ENCODE data around the gene C15orf40.
A peak's percentile ranks its signal among the peaks of the same experiment; 100 is the strongest.

C15orf40 gene

GRCh38 chr15:82986442-82986780 is 25.0 kb downstream of the C15orf40 start:
- Histone ChIP-seq H3K4me1 (ENCODE audit: control insufficient read depth, insufficient read depth, low read length) (no peaks in the 10 kb centered on the region), H3K27me3 (ENCODE audit: control insufficient read depth, insufficient read depth, low read length) (peaks cover 8% of the 10 kb centered on the region), H3K9me3 (ENCODE audit: control insufficient read depth, insufficient read depth, low read length) (no peaks in the 10 kb centered on the region), H3K9ac (ENCODE audit: low read depth, low read length) (peak overlapping the region; percentile 82), H3K4me3 (ENCODE audit: low read depth, low read length) (peak overlapping the region; percentile 91), H3K36me3 (ENCODE audit: control insufficient read depth, insufficient read depth, low read length) (no peaks in the 10 kb centered on the region)

- Histone ChIP-seq H3K27me3 (ENCODE audit: control insufficient read depth, insufficient read depth, low read length) (peaks cover 8% of the 10 kb centered on the region), H3K4me3 (ENCODE audit: low read depth, low read length) (peak within 1 kb of the TSS; percentile 91), H3K9ac (ENCODE audit: low read depth, low read length) (peak within 1 kb of the TSS; percentile 82), H3K4me1 (ENCODE audit: control insufficient read depth, insufficient read depth, low read length) (no peaks in the 10 kb centered on the region), H3K36me3 (ENCODE audit: control insufficient read depth, insufficient read depth, low read length) (no peaks in the 10 kb centered on the region), H3K9me3 (ENCODE audit: control insufficient read depth, insufficient read depth, low read length) (no peaks in the 10 kb centered on the region)
These were observed 25.6 kb downstream of the C15orf40 start, which contains the start of gene RAMAC for GRCh38 chr15:82985688-82986441. RAMAC (plus strand) TSS chr15:82986210; CDS start chr15:82989019, 2,809 bp downstream.

GRCh38 chr15:82980981-82981380 is 30.5 kb downstream of the C15orf40 start:
- no peaks in the 10 kb centered on the region for H3K4me1 ChIP-seq (ENCODE audit: control insufficient read depth, insufficient read depth, low read length)
- no peak overlapping the region for H3K4me3 ChIP-seq (ENCODE audit: low read depth, low read length)
- no peak overlapping the region for H3K9ac ChIP-seq (ENCODE audit: low read depth, low read length)
- no peaks in the 10 kb centered on the region for H3K36me3 ChIP-seq (ENCODE audit: control insufficient read depth, insufficient read depth, low read length)
- H3K27me3 ChIP-seq (ENCODE audit: control insufficient read depth, insufficient read depth, low read length): peaks cover 8% of the 10 kb centered on the region
- H3K9me3 ChIP-seq (ENCODE audit: control insufficient read depth, insufficient read depth, low read length): no peaks in the 10 kb centered on the region

- H3K9me3 ChIP-seq (ENCODE audit: control insufficient read depth, insufficient read depth, low read length): no peaks in the 10 kb centered on the region
- no peaks in the 10 kb centered on the region for H3K27me3 ChIP-seq (ENCODE audit: control insufficient read depth, insufficient read depth, low read length)
- H3K4me3 ChIP-seq (ENCODE audit: low read depth, low read length): no peak overlapping the region
- no peak overlapping the region for H3K9ac ChIP-seq (ENCODE audit: low read depth, low read length)
- H3K4me1 ChIP-seq (ENCODE audit: control insufficient read depth, insufficient read depth, low read length): no peaks in the 10 kb centered on the region
- H3K36me3 ChIP-seq (ENCODE audit: control insufficient read depth, insufficient read depth, low read length): no peaks in the 10 kb centered on the region
These were observed 31.7 kb downstream of the C15orf40 start for GRCh38 chr15:82979726-82980125.

DNA sequence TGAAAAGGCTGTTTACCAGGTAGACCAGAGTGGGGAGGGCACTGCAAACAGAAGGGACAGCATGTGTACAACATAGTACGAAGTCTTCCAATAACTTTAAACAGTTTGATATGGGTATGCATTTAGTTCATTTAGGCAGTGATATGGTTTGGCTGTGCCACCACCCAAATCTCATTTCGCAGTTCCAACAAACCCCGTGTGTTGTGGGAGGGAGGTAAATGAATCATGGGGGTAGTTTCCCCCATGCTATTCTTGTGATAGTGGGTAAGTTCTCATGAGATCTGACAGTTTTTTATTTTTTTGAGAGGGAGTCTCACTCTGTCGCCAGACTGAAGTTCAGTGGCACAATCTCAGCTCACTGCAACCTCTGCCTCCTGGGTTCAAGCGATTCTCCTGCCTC is 33.0 kb downstream of the C15orf40 start:
- Histone ChIP-seq H3K9me3 (ENCODE audit: control insufficient read depth, insufficient read depth, low read length) (no peaks in the 10 kb centered on the region), H3K27me3 (ENCODE audit: control insufficient read depth, insufficient read depth, low read length) (no peaks in the 10 kb centered on the region), H3K4me1 (ENCODE audit: control insufficient read depth, insufficient read depth, low read length) (no peaks in the 10 kb centered on the region), H3K9ac (ENCODE audit: low read depth, low read length) (no peak overlapping the region), H3K36me3 (ENCODE audit: control insufficient read depth, insufficient read depth, low read length) (no peaks in the 10 kb centered on the region), H3K4me3 (ENCODE audit: low read depth, low read length) (no peak overlapping the region)

- Histone ChIP-seq H3K36me3 (ENCODE audit: control insufficient read depth, insufficient read depth, low read length) (no peaks in the 10 kb centered on the region), H3K9me3 (ENCODE audit: control insufficient read depth, insufficient read depth, low read length) (no peaks in the 10 kb centered on the region), H3K4me1 (ENCODE audit: control insufficient read depth, insufficient read depth, low read length) (no peaks in the 10 kb centered on the region), H3K4me3 (ENCODE audit: low read depth, low read length) (no peak overlapping the region), H3K9ac (ENCODE audit: low read depth, low read length) (no peak overlapping the region), H3K27me3 (ENCODE audit: control insufficient read depth, insufficient read depth, low read length) (no peaks in the 10 kb centered on the region)
These were observed 34.4 kb downstream of the C15orf40 start for GRCh38 chr15:82977076-82977475.

- Histone ChIP-seq H3K9me3 (ENCODE audit: control insufficient read depth, insufficient read depth, low read length) (no peaks in the 10 kb centered on the region), H3K9ac (ENCODE audit: low read depth, low read length) (no peak overlapping the region), H3K27me3 (ENCODE audit: control insufficient read depth, insufficient read depth, low read length) (no peaks in the 10 kb centered on the region), H3K36me3 (ENCODE audit: control insufficient read depth, insufficient read depth, low read length) (no peaks in the 10 kb centered on the region), H3K4me1 (ENCODE audit: control insufficient read depth, insufficient read depth, low read length) (no peaks in the 10 kb centered on the region), H3K4me3 (ENCODE audit: low read depth, low read length) (no peak overlapping the region)
These were observed 38.4 kb downstream of the C15orf40 start for GRCh38 chr15:82972990-82973389.

- Histone ChIP-seq H3K9me3 (ENCODE audit: control insufficient read depth, insufficient read depth, low read length) (no peaks in the 10 kb centered on the region), H3K36me3 (ENCODE audit: control insufficient read depth, insufficient read depth, low read length) (no peaks in the 10 kb centered on the region), H3K9ac (ENCODE audit: low read depth, low read length) (no peak overlapping the region), H3K4me3 (ENCODE audit: low read depth, low read length) (no peak overlapping the region), H3K4me1 (ENCODE audit: control insufficient read depth, insufficient read depth, low read length) (no peaks in the 10 kb centered on the region), H3K27me3 (ENCODE audit: control insufficient read depth, insufficient read depth, low read length) (no peaks in the 10 kb centered on the region)
These were observed 40.0 kb downstream of the C15orf40 start for GRCh38 chr15:82971218-82971984.

GRCh38 chr15:82970696-82971095 is 40.7 kb downstream of the C15orf40 start:
- Histone ChIP-seq H3K36me3 (ENCODE audit: control insufficient read depth, insufficient read depth, low read length) (no peaks in the 10 kb centered on the region), H3K27me3 (ENCODE audit: control insufficient read depth, insufficient read depth, low read length) (no peaks in the 10 kb centered on the region), H3K9ac (ENCODE audit: low read depth, low read length) (no peak overlapping the region), H3K9me3 (ENCODE audit: control insufficient read depth, insufficient read depth, low read length) (no peaks in the 10 kb centered on the region), H3K4me1 (ENCODE audit: control insufficient read depth, insufficient read depth, low read length) (no peaks in the 10 kb centered on the region), H3K4me3 (ENCODE audit: low read depth, low read length) (no peak overlapping the region)

GRCh38 chr15:82970078-82970686 is 41.3 kb downstream of the C15orf40 start:
- Histone ChIP-seq H3K4me3 (ENCODE audit: low read depth, low read length) (no peak overlapping the region), H3K36me3 (ENCODE audit: control insufficient read depth, insufficient read depth, low read length) (no peaks in the 10 kb centered on the region), H3K4me1 (ENCODE audit: control insufficient read depth, insufficient read depth, low read length) (no peaks in the 10 kb centered on the region), H3K9me3 (ENCODE audit: control insufficient read depth, insufficient read depth, low read length) (no peaks in the 10 kb centered on the region), H3K27me3 (ENCODE audit: control insufficient read depth, insufficient read depth, low read length) (no peaks in the 10 kb centered on the region), H3K9ac (ENCODE audit: low read depth, low read length) (no peak overlapping the region)

- no peaks in the 10 kb centered on the region for H3K36me3 ChIP-seq (ENCODE audit: control insufficient read depth, insufficient read depth, low read length)
- H3K4me3 ChIP-seq (ENCODE audit: low read depth, low read length): no peak overlapping the region
- no peaks in the 10 kb centered on the region for H3K4me1 ChIP-seq (ENCODE audit: control insufficient read depth, insufficient read depth, low read length)
- H3K27me3 ChIP-seq (ENCODE audit: control insufficient read depth, insufficient read depth, low read length): no peaks in the 10 kb centered on the region
- no peaks in the 10 kb centered on the region for H3K9me3 ChIP-seq (ENCODE audit: control insufficient read depth, insufficient read depth, low read length)
- no peak overlapping the region for H3K9ac ChIP-seq (ENCODE audit: low read depth, low read length)
These were observed 42.1 kb downstream of the C15orf40 start for GRCh38 chr15:82969353-82969752.

DNA sequence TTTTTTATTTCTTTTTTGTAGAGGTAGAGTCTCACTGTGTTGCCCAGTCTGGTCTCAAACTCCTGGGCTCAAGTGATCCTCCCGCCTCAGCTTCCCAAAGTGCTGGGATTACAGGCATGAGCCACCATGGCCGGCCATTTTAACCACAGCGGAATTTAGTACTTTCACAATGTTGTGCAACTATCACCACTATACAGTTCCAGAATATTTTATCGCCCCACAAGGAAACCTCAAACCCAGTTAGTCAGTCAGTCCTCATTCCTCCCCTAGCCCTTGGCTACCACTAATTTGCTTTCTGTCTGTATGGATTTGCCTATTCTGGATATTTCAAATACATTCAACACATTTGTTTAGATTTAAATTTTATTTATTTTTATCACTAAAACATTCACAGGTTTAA is 43.4 kb downstream of the C15orf40 start:
- Histone ChIP-seq H3K4me1 (ENCODE audit: control insufficient read depth, insufficient read depth, low read length) (peaks cover 9% of the 10 kb centered on the region), H3K36me3 (ENCODE audit: control insufficient read depth, insufficient read depth, low read length) (no peaks in the 10 kb centered on the region), H3K9ac (ENCODE audit: low read depth, low read length) (no peak overlapping the region), H3K4me3 (ENCODE audit: low read depth, low read length) (no peak overlapping the region), H3K9me3 (ENCODE audit: control insufficient read depth, insufficient read depth, low read length) (no peaks in the 10 kb centered on the region), H3K27me3 (ENCODE audit: control insufficient read depth, insufficient read depth, low read length) (no peaks in the 10 kb centered on the region)

Measured in iPS-15b (cell line).